GM21381 (cell line): ENCODE measurements around the gene SLC4A3.
"Not testable (repeated sequence)": the region's sequence is repeated elsewhere in the genome, so short reads cannot be mapped to it uniquely, and the experiment has no call there.

Experiments
- ATAC-seq: cut with Tn5 transposase; IDR thresholded peaks from one replicate; pipeline ENCODE4 v1.9.1; 2021; ENCODE audit warnings: mild to moderate bottlenecking, moderate library complexity; ENCODE audit not compliant: unreplicated experiment

The SLC4A3 gene

GRCh38 chr2:219676586-219676985, 49.2 kb downstream of the SLC4A3 start:
- ATAC-seq: no peak

GRCh38 chr2:219679041-219679440, 51.6 kb downstream of the SLC4A3 start:
- no peak for ATAC-seq

- no peak for ATAC-seq
These were observed 52.1 kb downstream of the SLC4A3 start for GRCh38 chr2:219679571-219679970.

- ATAC-seq: no peak
These were observed 53.7 kb downstream of the SLC4A3 start for GRCh38 chr2:219680958-219681693.

- no peak for ATAC-seq
These were observed 54.4 kb downstream of the SLC4A3 start for GRCh38 chr2:219681694-219682300.

- ATAC-seq: not testable (repeated sequence)
These were observed 56.0 kb downstream of the SLC4A3 start for GRCh38 chr2:219683474-219683873.

- ATAC-seq: peak; percentile 98
These were observed 57.6 kb downstream of the SLC4A3 start for GRCh38 chr2:219684721-219685689.

GRCh38 chr2:219687272-219687671, 59.8 kb downstream of the SLC4A3 start:
- ATAC-seq: no peak

- ATAC-seq: no peak
These were observed 60.6 kb downstream of the SLC4A3 start for GRCh38 chr2:219687882-219688559.

GRCh38 chr2:219688560-219689445, 61.4 kb downstream of the SLC4A3 start:
- ATAC-seq: no peak

GRCh38 chr2:219689676-219690628, 62.5 kb downstream of the SLC4A3 start:
- peak; percentile 48 for ATAC-seq

- no peak for ATAC-seq
These were observed 64.1 kb downstream of the SLC4A3 start for GRCh38 chr2:219691571-219691970.
